Measurements from ENCODE around the gene ALAS1. TPM values are rescaled to one million over a fixed set of nuclear protein-coding genes. Genes with fewer than 3 reads are reported as not detected.

Gene ALAS1
- total and polyA plus RNA-seq, 2 of the 13 experiments (the other 11 are each of a cell fraction or from before 2014, with no cell fraction given) = 36.0 to 43.2 TPM

GRCh38 chr3:52230461-52230860 is 32.5 kb downstream of the ALAS1 start:
- H3K4me1 ChIP-seq (ENCODE audit: insufficient read depth, low read length) = peaks cover 15% of the 10 kb centered on the region
- peaks cover 14% of the 10 kb centered on the region for H4K20me1 ChIP-seq (ENCODE audit: insufficient read depth, low read length)
- H3K9me3 ChIP-seq (ENCODE audit: low read length) = no peaks in the 10 kb centered on the region
- POLR2A ChIA-PET = interaction anchor here (1.1 kb wide), 1 partner anchor 48 kb away, joined by 7 read pairs; the partner anchor contains the start of gene WDR82
- BruUV-seq (replicated peaks) = no TSS peak
- WGBS (ENCODE audit: low lambda C conversion rate) = 100% methylated on average over 6 of the region's 6 CpGs
- peaks cover 21 to 50% of the 10 kb centered on the region in 2 experiments for H3K36me3 ChIP-seq (replicated peaks in 1 of 2; ENCODE audit: control insufficient read depth in 1 of 2, insufficient read depth in 2 of 2, low read length in 2 of 2)
- no peaks in the 10 kb centered on the region for H3K27me3 ChIP-seq (ENCODE audit: control insufficient read depth in 1 of 2, insufficient read depth in 2 of 2, low read length in 2 of 2)
- H3K4me2 ChIP-seq (ENCODE audit: low read depth, low read length) = no peak overlapping the region
- H3K9ac ChIP-seq (ENCODE audit: insufficient read depth, low read depth, low read length) = no peak overlapping the region
- in situ Hi-C loops (cut with HindIII; ENCODE audit: extremely low pct_ligation_motif_present, low pct_unique_long_range_greater_than_20kb) (no loop called here), intact Hi-C loops (cut with micrococcal nuclease; ENCODE audit: unreplicated experiment) (no loop called here)
- DNase-seq (ENCODE audit: low spot score) = no peak
- H3K27ac ChIP-seq (ENCODE audit: extremely low read length, insufficient read depth, low read length) = no peak overlapping the region
- CTCF ChIA-PET (ENCODE audit: low intra/inter-chr PET ratio, low total read pairs) = interaction anchor here (1.1 kb wide), 1 partner anchor 109 kb away, joined by 10 read pairs; no protein-coding TSS in a partner anchor
- no peak overlapping the region for H3K4me3 ChIP-seq (replicated peaks in 1 of 3; ENCODE audit: insufficient read depth in 1 of 3, low read depth in 2 of 3, low read length in 3 of 3)
- peaks cover 2% of the 10 kb centered on the region for H3K79me2 ChIP-seq (ENCODE audit: insufficient read depth, low read length)
- TF ChIP-seq ZNF761 (CRISPR knock-in tag; conservative IDR thresholded peaks at IDR 0.05) (no peak), ZNF232 (CRISPR knock-in tag; IDR thresholded peaks at IDR 0.05; ENCODE audit: borderline replicate concordance) (no peak), ZNF510 (CRISPR knock-in tag; IDR thresholded peaks at IDR 0.05; ENCODE audit: low read depth) (no peak), ZUFSP (CRISPR knock-in tag; IDR thresholded peaks at IDR 0.05; ENCODE audit: borderline replicate concordance) (no peak), MNT (IDR thresholded peaks at IDR 0.05) (peak; percentile 53), ZNF33B (CRISPR knock-in tag; IDR thresholded peaks at IDR 0.05) (no peak), ZNF772 (CRISPR knock-in tag; IDR thresholded peaks at IDR 0.05) (no peak), ZMAT5 (CRISPR knock-in tag; IDR thresholded peaks at IDR 0.05; ENCODE audit: borderline replicate concordance, low read depth) (no peak)
- FAIRE-seq = no peak
- ATAC-seq = no peak
- no peak overlapping the region for H2AFZ ChIP-seq (ENCODE audit: low read length)

All from HepG2 (cell line).